GM19239 (cell line): ENCODE results near the gene TAB2.

Experiments
- DNase-seq: peaks from one replicate; pipeline ENCODE4 v3.0.0; 2011; ENCODE audit warnings: low spot score; ENCODE audit not compliant: insufficient read length
- FAIRE-seq: peaks from 2 replicates; lab custom pipeline; 2011; peaks lifted over from hg19 to GRCh38; lab: Jason Lieb, UNC

Gene TAB2

DNA sequence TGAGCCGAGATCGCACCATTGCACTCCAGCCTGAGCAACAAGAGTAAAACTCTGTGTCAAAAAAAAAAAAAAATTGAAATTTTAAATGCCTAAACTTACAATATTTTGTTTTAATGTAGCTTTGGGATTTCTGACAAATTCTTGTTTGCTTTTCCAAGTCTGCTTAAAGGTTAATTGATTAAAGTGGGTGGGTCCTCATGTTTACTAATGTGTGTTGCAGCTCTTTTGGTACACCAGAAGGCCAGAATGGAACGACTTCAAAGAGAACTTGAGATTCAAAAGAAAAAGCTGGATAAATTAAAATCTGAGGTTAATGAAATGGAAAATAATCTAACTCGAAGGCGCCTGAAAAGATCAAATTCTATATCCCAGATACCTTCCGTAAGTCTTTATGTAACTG lies 79.9 kb downstream of the TAB2 start:
- DNase-seq: no peak
- peak; percentile 28 for FAIRE-seq

DNA sequence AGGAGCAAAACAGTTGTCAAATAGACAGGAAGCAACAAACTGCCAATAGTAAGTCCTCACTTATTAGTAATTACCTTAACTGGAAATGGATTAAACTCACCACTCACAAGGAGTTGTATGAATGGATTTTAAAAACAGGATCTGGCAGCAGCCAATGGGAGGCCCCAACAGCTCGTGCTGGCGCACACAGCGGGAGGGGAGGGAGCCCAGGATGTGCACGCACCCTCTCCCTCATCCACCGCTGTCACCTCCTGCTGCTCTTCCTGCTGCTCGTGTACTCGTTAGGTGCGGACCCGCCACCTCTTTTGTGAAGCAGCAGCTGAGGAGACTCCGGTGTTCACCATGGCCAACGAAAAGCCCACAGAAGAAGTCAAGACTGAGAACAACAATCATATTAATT lies 82.5 kb downstream of the TAB2 start, which contains the start of gene SUMO4:
SUMO4 (plus strand) TSS at position 213 of the 400 bp plus-strand sequence; CDS start at position 343, 130 bp downstream.
- DNase-seq (no peak), FAIRE-seq (no peak)

DNA sequence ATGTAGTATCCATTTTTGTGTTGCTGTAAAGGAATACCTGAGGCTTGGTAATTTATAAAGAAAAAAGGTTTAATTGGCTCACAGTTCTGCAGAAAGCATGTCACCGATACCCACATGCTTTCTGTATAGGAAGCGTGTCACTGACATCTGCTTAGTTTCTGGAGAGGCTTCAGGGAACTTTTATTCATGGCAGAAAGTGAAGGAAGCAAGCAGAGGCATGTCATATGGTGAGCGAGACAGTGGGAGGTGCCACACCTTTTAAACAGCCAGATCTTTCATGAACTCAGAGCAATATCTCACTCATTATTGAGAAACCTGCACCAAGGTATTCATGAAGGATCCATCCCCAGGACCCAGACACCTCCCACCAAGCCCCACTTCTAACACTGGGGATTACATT lies 86.0 kb downstream of the TAB2 start:
- FAIRE-seq (no peak), DNase-seq (no peak)

DNA sequence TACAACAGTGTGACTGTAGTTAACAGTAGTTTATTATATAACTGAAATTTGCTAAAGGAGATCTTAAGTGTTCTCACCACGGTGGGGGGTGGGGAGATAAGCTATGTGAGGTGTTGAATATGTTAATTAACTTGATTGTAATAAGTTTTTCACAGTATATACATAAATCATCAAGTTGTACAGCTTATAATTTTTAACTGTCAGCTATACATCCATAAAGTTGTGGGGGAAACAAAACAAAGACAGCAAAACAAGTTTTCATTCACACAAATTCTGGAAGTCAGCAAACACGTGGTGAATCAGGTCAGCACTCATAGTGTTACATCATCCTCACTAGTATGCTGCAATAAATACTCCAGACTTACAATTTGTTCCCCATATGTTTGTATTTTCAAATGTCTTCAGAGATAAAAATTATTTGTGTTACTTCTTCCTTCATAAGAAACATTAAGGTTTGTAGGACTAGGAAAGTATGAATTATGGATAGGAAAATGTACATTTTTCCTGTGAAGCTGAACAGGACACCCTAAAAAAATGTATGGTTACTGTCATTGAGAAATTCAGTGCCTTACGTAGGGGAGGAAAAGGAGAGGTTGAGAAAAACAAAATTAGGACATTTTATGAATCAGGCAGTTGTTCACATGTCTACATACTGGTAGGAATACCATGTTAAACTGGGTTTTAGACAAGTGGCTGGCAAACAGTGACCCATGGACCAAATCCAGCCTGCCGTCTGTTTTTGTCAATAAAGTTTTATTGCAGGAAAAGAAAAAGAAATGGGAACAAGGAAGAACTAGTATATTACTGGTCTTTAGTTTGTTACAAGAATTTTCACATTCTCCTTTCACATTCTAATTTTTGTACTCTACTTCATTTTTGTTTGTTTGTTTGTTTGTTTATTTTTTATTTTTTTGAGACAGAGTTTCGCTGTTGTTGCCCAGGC lies 88.6 kb downstream of the TAB2 start:
- no peak for DNase-seq
- FAIRE-seq: peak; percentile 21

DNA sequence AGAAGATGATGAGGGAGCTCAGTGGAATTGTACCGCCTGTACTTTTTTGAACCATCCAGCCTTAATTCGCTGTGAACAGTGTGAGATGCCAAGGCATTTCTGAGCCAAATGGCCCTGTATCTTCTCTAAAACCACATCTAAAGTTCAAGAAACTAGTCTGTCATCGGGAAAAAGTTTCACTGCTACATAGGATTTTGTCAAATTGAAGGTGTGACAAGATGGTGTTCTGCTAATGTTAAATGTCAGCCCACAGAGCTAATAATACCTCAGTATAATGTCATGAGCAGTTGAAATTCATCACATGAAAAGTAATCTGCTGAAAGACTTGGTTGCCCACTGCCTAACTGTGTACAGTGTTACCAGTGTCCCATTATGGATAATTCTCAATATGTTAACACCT lies 92.1 kb downstream of the TAB2 start:
- FAIRE-seq (no peak), DNase-seq (no peak)

DNA sequence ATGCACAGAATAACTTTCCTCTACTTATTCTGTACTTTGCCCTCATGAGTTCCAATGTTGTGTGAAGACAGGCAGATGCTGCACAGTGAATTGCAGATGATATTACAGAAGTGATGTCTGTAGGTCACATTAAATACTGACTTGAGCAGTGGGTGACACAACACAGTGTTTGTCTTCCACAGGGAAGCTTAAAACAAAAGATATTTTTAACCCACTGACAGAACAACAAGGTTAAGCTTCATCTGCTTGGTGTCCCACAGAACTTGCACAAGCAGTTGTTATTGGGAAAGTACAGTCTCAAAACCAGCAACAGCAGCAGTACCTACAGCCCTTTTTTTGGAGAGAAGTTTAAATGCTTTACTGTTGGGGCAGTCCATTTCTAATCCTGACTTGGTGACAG lies 93.0 kb downstream of the TAB2 start:
- no peak for FAIRE-seq

DNA sequence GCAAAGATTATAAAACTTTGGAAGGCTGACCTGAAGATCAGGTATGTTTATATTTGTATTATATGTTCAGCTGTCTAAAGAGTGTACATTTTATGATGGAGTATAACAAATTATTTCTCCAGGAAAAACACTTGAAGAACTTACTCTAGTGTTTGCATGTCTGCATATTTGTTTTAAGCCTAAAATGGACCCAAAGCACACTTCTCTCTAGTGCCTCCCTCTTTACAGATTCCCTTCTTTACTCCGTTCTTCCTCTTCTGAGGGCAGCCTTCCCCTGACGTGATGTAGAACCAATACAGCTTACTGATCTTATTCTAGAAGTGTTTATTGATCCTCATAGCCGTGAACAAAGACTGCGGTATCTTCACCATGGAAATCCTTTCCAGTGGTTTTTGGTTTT lies 96.5 kb downstream of the TAB2 start:
- no peak for FAIRE-seq
- DNase-seq: no peak

More for the DNA sequence above, 93.0 kb downstream of the TAB2 start:
- DNase-seq: no peak

DNA sequence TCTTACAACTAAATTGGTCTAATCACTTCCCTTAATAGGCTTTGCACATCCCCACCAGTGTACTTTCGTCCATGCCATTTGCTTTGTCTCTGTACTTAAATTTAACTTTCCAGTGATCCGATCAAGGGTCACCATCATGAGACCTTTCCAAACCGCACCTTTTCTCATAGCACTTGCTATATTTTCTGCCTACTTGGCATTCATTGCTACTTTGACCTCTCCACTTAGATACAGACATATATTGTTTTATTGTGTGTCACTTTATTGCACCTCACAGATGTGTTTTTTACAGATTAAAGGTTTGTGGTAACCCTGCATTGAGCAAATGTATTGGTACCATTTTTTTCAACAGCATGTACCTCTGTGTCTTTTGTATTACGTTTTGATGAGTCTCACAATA lies 97.3 kb downstream of the TAB2 start:
- DNase-seq (no peak), FAIRE-seq (no peak)

DNA sequence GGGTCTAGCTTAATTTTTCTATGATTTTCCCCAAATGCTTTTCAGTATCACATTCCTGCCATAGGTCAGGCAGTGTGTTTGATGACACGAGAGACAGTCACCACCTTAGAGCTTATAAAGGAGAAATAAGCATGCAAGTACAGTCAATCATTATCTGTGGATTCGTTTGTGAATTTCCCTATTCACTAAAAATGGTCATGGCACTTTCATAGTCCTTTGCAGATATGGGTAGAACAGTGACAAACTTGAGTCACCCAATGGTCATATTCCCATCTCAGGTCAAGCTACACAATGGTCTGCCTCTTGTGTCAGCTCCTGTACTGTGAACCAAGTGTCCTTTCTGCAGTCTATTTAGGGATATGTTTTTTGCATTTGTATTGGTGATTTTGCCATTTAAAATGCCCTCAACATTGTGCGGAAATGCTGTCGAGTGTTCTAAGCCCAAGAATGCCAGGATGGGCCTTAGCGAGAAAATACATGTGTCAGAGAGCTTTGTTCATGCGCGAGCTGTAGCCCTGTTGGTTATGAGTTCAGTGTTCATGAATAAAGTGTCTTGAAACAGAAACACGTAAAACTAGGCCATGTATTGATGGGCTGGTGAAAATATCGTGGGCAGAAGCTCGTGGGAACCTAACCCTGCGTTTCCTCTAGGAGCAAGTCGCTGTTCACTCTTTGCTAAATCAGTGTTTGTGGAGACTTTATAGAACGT lies 102.3 kb downstream of the TAB2 start:
- DNase-seq: no peak
- FAIRE-seq: no peak

DNA sequence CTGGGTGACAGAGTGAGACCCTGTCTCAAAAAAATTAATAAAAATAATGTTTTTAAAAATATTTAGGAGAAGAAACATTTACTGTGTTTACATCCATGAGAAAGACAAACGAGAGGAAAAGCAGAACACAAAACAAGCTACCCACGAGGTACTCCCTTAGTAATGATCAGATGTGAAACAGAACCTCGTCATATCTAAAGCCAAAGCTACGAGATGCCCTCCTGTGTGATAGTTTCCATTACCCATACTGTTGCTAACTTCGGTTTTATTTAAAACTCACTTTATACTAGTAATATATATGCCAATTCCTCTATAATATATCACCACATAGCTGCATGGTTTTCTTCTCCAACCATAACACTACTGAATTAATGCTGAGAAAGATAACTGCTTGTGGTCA lies 103.6 kb downstream of the TAB2 start:
- DNase-seq: no peak
- no peak for FAIRE-seq

DNA sequence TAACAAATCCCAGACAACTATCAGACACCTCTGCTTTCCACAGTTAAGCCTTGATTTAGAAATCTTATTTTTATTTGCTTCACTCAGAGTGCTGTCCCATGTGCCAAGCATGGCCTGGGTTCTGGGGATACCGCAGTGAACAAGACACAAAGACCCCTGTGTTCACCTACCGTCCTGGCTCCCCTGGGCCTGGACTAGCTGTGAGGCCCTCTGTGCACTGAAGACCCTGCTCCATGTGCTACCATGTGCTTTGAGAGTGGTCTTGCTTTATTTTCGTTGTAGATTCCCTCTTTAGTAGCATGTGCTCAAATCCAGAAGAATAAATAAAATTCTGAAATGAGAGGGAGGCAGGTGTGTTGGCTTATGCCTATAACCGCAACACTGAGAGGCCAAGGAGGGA lies 105.1 kb downstream of the TAB2 start:
- FAIRE-seq: no peak
- DNase-seq: no peak

DNA sequence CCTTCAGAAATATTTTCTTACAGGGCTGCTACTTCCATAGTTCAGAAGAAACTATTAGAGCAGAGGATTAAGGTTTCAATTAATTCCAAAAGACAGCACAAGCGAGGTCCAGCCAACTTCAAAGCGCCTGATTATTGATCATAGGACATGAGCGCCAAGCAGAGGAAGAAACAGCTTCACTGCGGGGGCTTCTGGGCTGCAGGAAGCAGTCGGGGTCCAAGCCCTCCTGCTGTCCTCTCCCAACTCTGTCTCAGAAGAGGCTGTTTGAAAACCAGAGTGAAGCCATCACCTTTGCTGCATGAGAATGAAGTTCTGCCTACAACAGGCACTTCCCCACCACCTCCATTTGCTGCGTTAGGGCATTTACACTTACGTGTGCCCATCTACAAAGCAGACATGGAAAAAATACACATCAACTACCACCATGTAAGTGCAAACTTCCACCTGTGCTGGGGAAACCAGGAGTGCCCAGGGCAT lies 106.5 kb downstream of the TAB2 start:
- FAIRE-seq: no peak
- DNase-seq: no peak

DNA sequence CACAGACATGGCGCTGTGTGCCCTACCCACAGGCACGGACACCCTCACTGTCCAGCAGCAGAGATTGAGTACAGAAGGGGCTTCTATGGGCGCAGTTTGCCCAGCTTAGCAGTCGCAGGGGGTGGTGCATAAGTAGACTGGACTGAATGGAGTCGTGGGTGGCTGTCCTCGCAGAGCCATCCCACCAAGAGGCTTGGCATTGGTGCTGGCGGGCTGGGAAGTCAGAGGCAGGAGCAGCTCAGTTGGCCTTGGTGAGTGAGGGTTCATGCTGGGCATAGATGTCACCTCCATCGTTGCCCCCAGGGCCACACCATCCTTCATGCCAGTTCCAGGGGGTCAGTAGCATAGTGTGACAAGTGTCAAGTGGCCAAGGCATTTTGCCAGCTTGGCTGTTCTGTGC lies 107.7 kb downstream of the TAB2 start:
- FAIRE-seq: no peak

DNA sequence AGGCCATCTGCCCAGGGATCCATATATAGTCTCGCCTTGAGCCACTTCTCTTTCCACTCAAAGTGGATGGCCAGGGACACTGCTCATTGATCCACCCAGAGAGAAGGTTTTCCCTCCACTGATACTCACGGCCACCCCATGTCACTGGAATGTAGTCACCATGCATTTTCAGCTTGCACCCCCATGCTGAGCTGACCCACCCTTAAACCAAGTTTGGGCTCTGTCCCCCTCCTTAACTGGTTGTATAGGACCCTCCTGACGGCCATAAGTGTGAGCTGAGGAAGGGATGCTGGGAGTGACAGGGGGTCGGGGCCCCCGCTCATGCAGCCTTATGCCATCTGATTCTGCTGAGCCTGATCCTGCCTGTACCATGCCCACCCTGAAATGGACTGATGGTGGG lies 108.2 kb downstream of the TAB2 start:
- DNase-seq (no peak), FAIRE-seq (no peak)

More for the DNA sequence above, 107.7 kb downstream of the TAB2 start:
- DNase-seq: no peak

DNA sequence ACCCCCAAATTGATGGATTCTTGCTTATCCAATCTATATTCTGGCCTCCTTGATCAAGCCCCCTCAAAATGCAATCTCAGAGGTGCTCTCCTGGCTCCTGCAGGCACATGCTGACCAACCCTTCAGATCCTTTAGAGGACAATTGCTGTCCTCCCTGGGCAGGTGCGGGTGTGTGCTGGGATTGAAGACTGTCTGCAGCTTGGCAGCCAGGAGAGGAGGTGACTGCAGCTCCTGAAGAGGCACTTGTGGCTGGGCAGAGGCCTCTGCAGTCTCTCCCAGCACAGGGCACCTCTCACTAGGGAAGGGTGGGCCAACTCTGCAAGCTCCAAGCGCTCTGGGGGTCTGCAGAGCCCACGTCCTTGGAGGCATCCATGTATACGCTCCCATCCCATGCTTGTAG lies 111.1 kb downstream of the TAB2 start:
- no peak for FAIRE-seq
- no peak for DNase-seq

DNA sequence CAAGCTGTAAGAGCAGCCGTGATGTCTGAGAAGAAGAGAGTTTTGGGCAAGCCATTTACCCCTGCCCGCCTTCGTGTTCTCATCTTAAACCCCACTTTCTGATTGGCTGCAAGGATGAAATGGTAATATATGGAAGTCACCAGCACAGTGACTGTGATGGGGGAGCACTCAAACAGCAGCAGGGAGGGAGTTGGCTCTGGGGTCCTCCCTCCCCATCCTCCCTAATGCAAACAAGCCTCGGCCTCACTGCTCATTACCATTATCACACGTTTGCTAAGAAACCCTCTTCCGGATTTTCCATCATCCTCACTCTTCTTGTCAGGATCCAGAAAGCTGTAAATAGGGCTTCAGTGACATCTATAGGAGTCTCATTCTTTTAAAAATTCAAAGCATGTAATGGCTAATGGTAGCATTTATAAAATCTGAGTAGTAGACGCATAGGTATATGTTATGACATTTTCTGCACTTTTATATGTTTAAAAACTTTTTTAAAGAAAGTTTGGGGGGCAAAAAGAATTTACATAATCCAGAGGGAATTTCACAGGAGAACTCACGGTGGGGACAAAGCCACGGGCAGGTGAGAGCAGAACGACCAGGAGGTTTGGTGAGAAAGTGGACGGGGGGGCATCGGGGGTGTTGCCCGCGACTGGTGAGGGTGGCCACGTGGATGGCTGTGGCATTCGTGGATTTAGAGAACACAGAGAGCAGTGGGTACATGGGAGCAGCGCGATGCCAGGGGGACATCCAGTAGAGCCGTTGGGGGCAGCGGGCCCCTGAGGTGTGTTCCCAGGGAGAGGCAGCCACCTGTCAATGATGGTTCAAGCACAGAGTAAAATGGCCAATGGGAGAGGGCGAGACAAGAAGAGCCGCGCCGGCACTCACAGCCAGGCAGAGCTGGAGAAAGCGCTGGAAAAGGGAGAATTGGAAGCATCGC lies 112.2 kb downstream of the TAB2 start:
- DNase-seq (no peak), FAIRE-seq (no peak)

DNA sequence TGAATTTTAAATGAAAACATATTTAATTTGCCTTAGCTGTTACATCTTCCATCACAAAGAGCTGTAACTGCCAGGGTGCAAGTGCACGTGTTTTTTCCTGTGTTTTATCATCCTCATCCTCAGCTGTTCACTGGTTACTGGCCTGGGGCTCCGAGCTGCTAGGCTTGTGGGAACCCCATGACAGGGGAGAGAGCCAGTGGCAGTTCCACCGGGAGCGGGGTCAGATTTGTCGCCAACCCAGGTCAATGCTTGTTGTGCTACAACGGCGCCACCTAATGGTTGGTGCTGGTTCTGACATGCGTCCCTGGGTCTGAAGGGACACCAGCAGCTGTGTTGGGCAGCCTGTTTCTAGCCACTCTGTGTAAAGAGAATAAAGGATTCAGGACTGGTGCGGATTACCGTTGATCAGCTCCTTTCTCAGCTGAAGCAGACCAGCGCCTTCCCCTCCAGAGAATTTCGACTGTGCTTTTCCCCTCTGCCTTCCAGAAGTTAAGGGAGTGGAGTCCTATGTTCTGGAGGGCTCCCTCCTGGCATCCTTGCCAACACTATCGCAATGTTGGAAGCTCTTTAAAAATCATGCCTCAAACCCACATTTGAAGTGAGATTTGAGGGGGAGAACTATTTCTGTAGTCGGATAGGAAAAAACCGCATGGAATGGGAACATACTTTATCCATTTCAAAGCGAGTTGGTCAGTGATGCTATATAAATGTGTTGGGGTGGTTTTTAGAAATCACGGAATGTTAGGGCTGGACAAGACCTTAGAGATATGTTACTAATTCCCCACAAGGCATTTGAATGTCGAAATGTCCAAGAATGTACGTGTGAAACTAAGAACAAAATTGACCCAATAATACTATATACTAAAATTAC lies 114.6 kb downstream of the TAB2 start:
- DNase-seq: peak; percentile 90
- peak; percentile 93 for FAIRE-seq

DNA sequence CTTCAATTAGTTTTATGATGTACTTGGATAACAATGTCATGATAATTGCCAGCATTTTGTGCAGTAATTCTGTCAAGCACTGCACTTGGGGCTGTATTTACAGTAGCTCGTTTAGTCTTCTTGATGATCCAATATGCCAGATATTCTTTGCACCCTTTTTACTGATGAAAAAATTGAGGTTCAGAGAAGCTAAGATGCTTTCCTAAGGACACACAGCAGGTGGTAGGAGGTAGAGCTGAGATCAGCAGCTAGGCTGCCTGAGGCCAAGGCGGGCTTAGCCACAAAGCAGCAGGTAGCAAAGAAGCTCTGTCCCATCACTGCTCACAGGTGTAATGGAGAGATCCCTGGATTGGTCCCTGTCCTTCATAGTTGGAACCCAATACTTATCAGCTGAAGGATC lies 115.9 kb downstream of the TAB2 start:
- no peak for FAIRE-seq
- no peak for DNase-seq

DNA sequence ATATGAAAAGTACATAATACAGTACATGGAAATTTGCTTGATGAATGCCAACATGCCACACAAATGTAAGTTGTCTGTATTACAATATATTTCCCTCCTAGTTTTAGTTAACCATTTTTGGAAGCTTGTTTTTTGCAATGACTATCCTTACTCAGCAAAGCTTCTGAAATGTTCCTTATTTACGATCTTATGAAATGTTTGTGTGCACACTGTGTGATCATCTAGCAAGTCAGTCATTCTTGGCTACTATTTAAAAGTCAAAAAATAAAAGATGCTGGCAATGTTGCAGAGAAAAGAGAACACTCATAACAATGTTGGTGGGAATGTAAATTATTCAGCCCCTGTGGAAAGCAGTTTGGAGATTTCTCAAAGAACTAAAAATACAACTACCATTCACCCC lies 116.4 kb downstream of the TAB2 start:
- FAIRE-seq (no peak), DNase-seq (no peak)
